ENCODE measurements around the gene SMIM5.
"Not testable (repeated sequence)": the region's sequence is repeated elsewhere in the genome, so short reads cannot be mapped to it uniquely, and the experiment has no call there.

The SMIM5 gene

GRCh38 chr17:75591722-75592302 lies 41.4 kb upstream of the SMIM5 start:
- no peaks in the 10 kb centered on the region for H3K9me3 ChIP-seq (ENCODE audit: control insufficient read depth in 5 of 5, low read length in 5 of 5)
- no peak overlapping the region for H3K27ac ChIP-seq (ENCODE audit: low read depth, low read length)
- peaks cover 0 to 30% (median 25%) of the 10 kb centered on the region in 5 donors for H3K4me1 ChIP-seq (ENCODE audit: control insufficient read depth in 5 of 5, insufficient read depth in 5 of 5, low read length in 5 of 5)
- no peak overlapping the region for H3K4me3 ChIP-seq (ENCODE audit: low read depth in 1 of 5, low read length in 5 of 5)
- peaks cover 0 to 9% (median 0%) of the 10 kb centered on the region in 5 donors for H3K36me3 ChIP-seq (ENCODE audit: control insufficient read depth in 5 of 5, insufficient read depth in 5 of 5, low read length in 5 of 5)
- H3K27me3 ChIP-seq (ENCODE audit: control insufficient read depth in 5 of 5, insufficient read depth in 4 of 5, low read length in 5 of 5) = no peaks in the 10 kb centered on the region
- H3K9ac ChIP-seq (ENCODE audit: low read length in 5 of 5) = no peak overlapping the region

- Histone ChIP-seq H3K36me3 (ENCODE audit: control insufficient read depth in 5 of 5, insufficient read depth in 5 of 5, low read length in 5 of 5) (peaks cover 0 to 9% (median 0%) of the 10 kb centered on the region in 5 donors), H3K4me1 (ENCODE audit: control insufficient read depth in 5 of 5, insufficient read depth in 5 of 5, low read length in 5 of 5) (peaks cover 0 to 28% (median 21%) of the 10 kb centered on the region in 5 donors), H3K9ac (ENCODE audit: low read length in 5 of 5) (no peak overlapping the region), H3K4me3 (ENCODE audit: low read depth in 1 of 5, low read length in 5 of 5) (no peak overlapping the region), H3K9me3 (ENCODE audit: control insufficient read depth in 5 of 5, low read length in 5 of 5) (no peaks in the 10 kb centered on the region), H3K27ac (ENCODE audit: low read depth, low read length) (no peak overlapping the region), H3K27me3 (ENCODE audit: control insufficient read depth in 5 of 5, insufficient read depth in 4 of 5, low read length in 5 of 5) (no peaks in the 10 kb centered on the region)
Observed at GRCh38 chr17:75592348-75593020, 40.8 kb upstream of the SMIM5 start.

- H3K27me3 ChIP-seq (ENCODE audit: control insufficient read depth in 5 of 5, insufficient read depth in 4 of 5, low read length in 5 of 5); H3K9ac ChIP-seq (ENCODE audit: low read length in 5 of 5); H3K9me3 ChIP-seq (ENCODE audit: control insufficient read depth in 5 of 5, low read length in 5 of 5); H3K4me3 ChIP-seq (ENCODE audit: low read depth in 1 of 5, low read length in 5 of 5); H3K27ac ChIP-seq (ENCODE audit: low read depth, low read length); H3K36me3 ChIP-seq (ENCODE audit: control insufficient read depth in 5 of 5, insufficient read depth in 5 of 5, low read length in 5 of 5): not testable (repeated sequence)
- peaks cover 0 to 18% (median 13%) of the 10 kb centered on the region in 5 donors for H3K4me1 ChIP-seq (ENCODE audit: control insufficient read depth in 5 of 5, insufficient read depth in 5 of 5, low read length in 5 of 5)
Observed at GRCh38 chr17:75593430-75593829, 39.8 kb upstream of the SMIM5 start.

GRCh38 chr17:75594499-75595283 lies 38.5 kb upstream of the SMIM5 start:
- no peak overlapping the region for H3K27ac ChIP-seq (ENCODE audit: low read depth, low read length)
- H3K4me1 ChIP-seq (ENCODE audit: control insufficient read depth in 5 of 5, insufficient read depth in 5 of 5, low read length in 5 of 5) = peaks cover 0 to 10% (median 5%) of the 10 kb centered on the region in 5 donors
- no peak overlapping the region for H3K9ac ChIP-seq (ENCODE audit: low read length in 5 of 5)
- peaks cover 0 to 9% (median 0%) of the 10 kb centered on the region in 5 donors for H3K36me3 ChIP-seq (ENCODE audit: control insufficient read depth in 5 of 5, insufficient read depth in 5 of 5, low read length in 5 of 5)
- no peaks in the 10 kb centered on the region for H3K27me3 ChIP-seq (ENCODE audit: control insufficient read depth in 5 of 5, insufficient read depth in 4 of 5, low read length in 5 of 5)
- H3K4me3 ChIP-seq (ENCODE audit: low read depth in 1 of 5, low read length in 5 of 5) = no peak overlapping the region
- H3K9me3 ChIP-seq (ENCODE audit: control insufficient read depth in 5 of 5, low read length in 5 of 5) = no peaks in the 10 kb centered on the region

- H3K27ac ChIP-seq (ENCODE audit: low read depth, low read length) = no peak overlapping the region
- peaks cover 0 to 9% (median 0%) of the 10 kb centered on the region in 5 donors for H3K36me3 ChIP-seq (ENCODE audit: control insufficient read depth in 5 of 5, insufficient read depth in 5 of 5, low read length in 5 of 5)
Observed at GRCh38 chr17:75595284-75595919, 37.8 kb upstream of the SMIM5 start.

GRCh38 chr17:75595920-75596313 lies 37.3 kb upstream of the SMIM5 start:
- Histone ChIP-seq H3K27ac (ENCODE audit: low read depth, low read length) (no peak overlapping the region), H3K9me3 (ENCODE audit: control insufficient read depth in 5 of 5, low read length in 5 of 5) (no peaks in the 10 kb centered on the region), H3K36me3 (ENCODE audit: control insufficient read depth in 5 of 5, insufficient read depth in 5 of 5, low read length in 5 of 5) (peaks cover 0 to 9% (median 0%) of the 10 kb centered on the region in 5 donors), H3K9ac (ENCODE audit: low read length in 5 of 5) (no peak overlapping the region), H3K4me1 (ENCODE audit: control insufficient read depth in 5 of 5, insufficient read depth in 5 of 5, low read length in 5 of 5) (no peaks in the 10 kb centered on the region), H3K27me3 (ENCODE audit: control insufficient read depth in 5 of 5, insufficient read depth in 4 of 5, low read length in 5 of 5) (no peaks in the 10 kb centered on the region), H3K4me3 (ENCODE audit: low read depth in 1 of 5, low read length in 5 of 5) (no peak overlapping the region)

More at GRCh38 chr17:75595284-75595919, 37.8 kb upstream of the SMIM5 start:
- Histone ChIP-seq H3K9ac (ENCODE audit: low read length in 5 of 5) (no peak overlapping the region), H3K9me3 (ENCODE audit: control insufficient read depth in 5 of 5, low read length in 5 of 5) (no peaks in the 10 kb centered on the region), H3K4me3 (ENCODE audit: low read depth in 1 of 5, low read length in 5 of 5) (no peak overlapping the region), H3K4me1 (ENCODE audit: control insufficient read depth in 5 of 5, insufficient read depth in 5 of 5, low read length in 5 of 5) (peaks cover 0 to 2% (median 0%) of the 10 kb centered on the region in 5 donors), H3K27me3 (ENCODE audit: control insufficient read depth in 5 of 5, insufficient read depth in 4 of 5, low read length in 5 of 5) (no peaks in the 10 kb centered on the region)

- Histone ChIP-seq H3K4me1 (ENCODE audit: control insufficient read depth in 5 of 5, insufficient read depth in 5 of 5, low read length in 5 of 5) (no peaks in the 10 kb centered on the region), H3K9me3 (ENCODE audit: control insufficient read depth in 5 of 5, low read length in 5 of 5) (no peaks in the 10 kb centered on the region), H3K27ac (ENCODE audit: low read depth, low read length) (no peak overlapping the region), H3K9ac (ENCODE audit: low read length in 5 of 5) (no peak overlapping the region), H3K4me3 (ENCODE audit: low read depth in 1 of 5, low read length in 5 of 5) (no peak overlapping the region), H3K27me3 (ENCODE audit: control insufficient read depth in 5 of 5, insufficient read depth in 4 of 5, low read length in 5 of 5) (no peaks in the 10 kb centered on the region), H3K36me3 (ENCODE audit: control insufficient read depth in 5 of 5, insufficient read depth in 5 of 5, low read length in 5 of 5) (peaks cover 0 to 4% (median 0%) of the 10 kb centered on the region in 5 donors)
Observed at GRCh38 chr17:75596320-75597087, 36.7 kb upstream of the SMIM5 start.

- no peak overlapping the region for H3K4me3 ChIP-seq (ENCODE audit: low read depth in 1 of 5, low read length in 5 of 5)
- no peak overlapping the region for H3K27ac ChIP-seq (ENCODE audit: low read depth, low read length)
- H3K36me3 ChIP-seq (ENCODE audit: control insufficient read depth in 5 of 5, insufficient read depth in 5 of 5, low read length in 5 of 5) = peaks cover 0 to 8% (median 4%) of the 10 kb centered on the region in 5 donors
- H3K4me1 ChIP-seq (ENCODE audit: control insufficient read depth in 5 of 5, insufficient read depth in 5 of 5, low read length in 5 of 5) = peaks cover 0 to 4% (median 0%) of the 10 kb centered on the region in 5 donors
- H3K9me3 ChIP-seq (ENCODE audit: control insufficient read depth in 5 of 5, low read length in 5 of 5) = no peaks in the 10 kb centered on the region
- no peak overlapping the region for H3K9ac ChIP-seq (ENCODE audit: low read length in 5 of 5)
- H3K27me3 ChIP-seq (ENCODE audit: control insufficient read depth in 5 of 5, insufficient read depth in 4 of 5, low read length in 5 of 5) = no peaks in the 10 kb centered on the region
Observed at GRCh38 chr17:75601057-75601987, 31.9 kb upstream of the SMIM5 start.

GRCh38 chr17:75602644-75603043 lies 30.6 kb upstream of the SMIM5 start:
- H3K27me3 ChIP-seq (ENCODE audit: control insufficient read depth in 5 of 5, insufficient read depth in 4 of 5, low read length in 5 of 5) = no peaks in the 10 kb centered on the region
- no peak overlapping the region for H3K9ac ChIP-seq (ENCODE audit: low read length in 5 of 5)
- H3K27ac ChIP-seq (ENCODE audit: low read depth, low read length) = no peak overlapping the region
- no peaks in the 10 kb centered on the region for H3K9me3 ChIP-seq (ENCODE audit: control insufficient read depth in 5 of 5, low read length in 5 of 5)
- no peak overlapping the region for H3K4me3 ChIP-seq (ENCODE audit: low read depth in 1 of 5, low read length in 5 of 5)
- peaks cover 0 to 4% (median 0%) of the 10 kb centered on the region in 5 donors for H3K4me1 ChIP-seq (ENCODE audit: control insufficient read depth in 5 of 5, insufficient read depth in 5 of 5, low read length in 5 of 5)
- peaks cover 0 to 8% (median 4%) of the 10 kb centered on the region in 5 donors for H3K36me3 ChIP-seq (ENCODE audit: control insufficient read depth in 5 of 5, insufficient read depth in 5 of 5, low read length in 5 of 5)
